Measurements from ENCODE around the gene AFF2.

- TF ChIP-seq, protein P1, sequence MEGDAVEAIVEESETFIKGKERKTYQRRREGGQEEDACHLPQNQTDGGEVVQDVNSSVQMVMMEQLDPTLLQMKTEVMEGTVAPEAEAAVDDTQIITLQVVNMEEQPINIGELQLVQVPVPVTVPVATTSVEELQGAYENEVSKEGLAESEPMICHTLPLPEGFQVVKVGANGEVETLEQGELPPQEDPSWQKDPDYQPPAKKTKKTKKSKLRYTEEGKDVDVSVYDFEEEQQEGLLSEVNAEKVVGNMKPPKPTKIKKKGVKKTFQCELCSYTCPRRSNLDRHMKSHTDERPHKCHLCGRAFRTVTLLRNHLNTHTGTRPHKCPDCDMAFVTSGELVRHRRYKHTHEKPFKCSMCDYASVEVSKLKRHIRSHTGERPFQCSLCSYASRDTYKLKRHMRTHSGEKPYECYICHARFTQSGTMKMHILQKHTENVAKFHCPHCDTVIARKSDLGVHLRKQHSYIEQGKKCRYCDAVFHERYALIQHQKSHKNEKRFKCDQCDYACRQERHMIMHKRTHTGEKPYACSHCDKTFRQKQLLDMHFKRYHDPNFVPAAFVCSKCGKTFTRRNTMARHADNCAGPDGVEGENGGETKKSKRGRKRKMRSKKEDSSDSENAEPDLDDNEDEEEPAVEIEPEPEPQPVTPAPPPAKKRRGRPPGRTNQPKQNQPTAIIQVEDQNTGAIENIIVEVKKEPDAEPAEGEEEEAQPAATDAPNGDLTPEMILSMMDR (IDR thresholded peaks at IDR 0.05 in 8 of 11, conservative IDR thresholded peaks at IDR 0.05 in 3 of 11): no peak
- TF ChIP-seq POLR2A (IDR thresholded peaks at IDR 0.05) (no peak), POLR2AphosphoS5 (IDR thresholded peaks at IDR 0.05) (no peak)
Measured at GRCh38 chrX:148825696-148826095, 325.3 kb downstream of the AFF2 start.
